ENCODE results near the gene ILK. TPM values are rescaled to one million over a fixed set of nuclear protein-coding genes. Genes with fewer than 3 reads are reported as not detected.

The ILK gene
- total RNA-seq, result 10 to 100 TPM; 66.1 to 68.0 TPM

GRCh38 chr11:6603287-6604080 is at the start of gene ILK, which contains the start of gene RRP8:
Gene ILK, plus strand, starts transcription at chr11:6603774. Its CDS starts 498 bp downstream, at chr11:6604272.
Gene RRP8, minus strand, starts transcription at chr11:6603616. Its CDS starts 114 bp downstream, at chr11:6603502.
- Mint-ChIP-seq H3K9me3 (no peaks in the 10 kb centered on the region), H3K27ac (no peak within 1 kb of the TSS)

GRCh38 chr11:6554828-6555706 is 48.5 kb upstream of the ILK start:
- no peak for DNase-seq
- no peaks in the 10 kb centered on the region for H3K4me1 Mint-ChIP-seq
- H3K9me3 Mint-ChIP-seq, result no peaks in the 10 kb centered on the region
- H3K27ac Mint-ChIP-seq, result no peak overlapping the region
- no peak overlapping the region for H3K4me3 Mint-ChIP-seq
- no peaks in the 10 kb centered on the region for H3K27me3 Mint-ChIP-seq
- H3K36me3 Mint-ChIP-seq, result no peaks in the 10 kb centered on the region

More at GRCh38 chr11:6603287-6604080, at the start of gene ILK, which contains the start of gene RRP8:
- Mint-ChIP-seq H3K36me3 (peaks cover 31% of the 10 kb centered on the region), H3K4me1 (peaks cover 36% of the 10 kb centered on the region), H3K4me3 (no peak within 1 kb of the TSS), H3K27me3 (no peaks in the 10 kb centered on the region)
- peak; percentile 89 for DNase-seq

GRCh38 chr11:6556139-6556949 is 47.2 kb upstream of the ILK start:
- no peaks in the 10 kb centered on the region for H3K4me1 Mint-ChIP-seq
- DNase-seq, result no peak
- H3K36me3 Mint-ChIP-seq, result no peaks in the 10 kb centered on the region
- H3K27ac Mint-ChIP-seq, result no peak overlapping the region
- H3K4me3 Mint-ChIP-seq, result no peak overlapping the region
- H3K27me3 Mint-ChIP-seq, result no peaks in the 10 kb centered on the region
- no peaks in the 10 kb centered on the region for H3K9me3 Mint-ChIP-seq

- no peak for DNase-seq
- Mint-ChIP-seq H3K36me3 (no peaks in the 10 kb centered on the region), H3K4me3 (no peak overlapping the region), H3K27ac (no peak overlapping the region), H3K4me1 (no peaks in the 10 kb centered on the region), H3K9me3 (no peaks in the 10 kb centered on the region), H3K27me3 (no peaks in the 10 kb centered on the region)
Measured at GRCh38 chr11:6557063-6557462, 46.5 kb upstream of the ILK start.

- Mint-ChIP-seq H3K4me1 (no peaks in the 10 kb centered on the region), H3K27ac (no peak overlapping the region), H3K9me3 (no peaks in the 10 kb centered on the region), H3K36me3 (no peaks in the 10 kb centered on the region), H3K4me3 (no peak overlapping the region), H3K27me3 (no peaks in the 10 kb centered on the region)
- no peak for DNase-seq
Measured at GRCh38 chr11:6557761-6558674, 45.6 kb upstream of the ILK start.

- Mint-ChIP-seq H3K4me3 (no peak overlapping the region), H3K27ac (no peak overlapping the region), H3K27me3 (no peaks in the 10 kb centered on the region), H3K4me1 (no peaks in the 10 kb centered on the region), H3K9me3 (no peaks in the 10 kb centered on the region), H3K36me3 (no peaks in the 10 kb centered on the region)
- no peak for DNase-seq
Measured at GRCh38 chr11:6559369-6559768, 44.2 kb upstream of the ILK start.

GRCh38 chr11:6561288-6561687 is 42.3 kb upstream of the ILK start:
- Mint-ChIP-seq H3K36me3 (peaks cover 2% of the 10 kb centered on the region), H3K27ac (no peak overlapping the region), H3K4me1 (no peaks in the 10 kb centered on the region), H3K9me3 (no peaks in the 10 kb centered on the region), H3K27me3 (no peaks in the 10 kb centered on the region), H3K4me3 (no peak overlapping the region)
- no peak for DNase-seq

- Mint-ChIP-seq H3K27ac (no peak overlapping the region), H3K36me3 (peaks cover 2% of the 10 kb centered on the region), H3K4me3 (no peak overlapping the region), H3K9me3 (no peaks in the 10 kb centered on the region), H3K27me3 (no peaks in the 10 kb centered on the region), H3K4me1 (no peaks in the 10 kb centered on the region)
- DNase-seq, result no peak
Measured at GRCh38 chr11:6563121-6563619, 40.4 kb upstream of the ILK start.

- H3K9me3 Mint-ChIP-seq, result no peaks in the 10 kb centered on the region
- H3K4me1 Mint-ChIP-seq, result no peaks in the 10 kb centered on the region
- peaks cover 2% of the 10 kb centered on the region for H3K36me3 Mint-ChIP-seq
- H3K27me3 Mint-ChIP-seq, result no peaks in the 10 kb centered on the region
- DNase-seq, result no peak
- H3K27ac Mint-ChIP-seq, result no peak overlapping the region
- H3K4me3 Mint-ChIP-seq, result no peak overlapping the region
Measured at GRCh38 chr11:6563667-6564066, 39.9 kb upstream of the ILK start.

GRCh38 chr11:6565325-6565724 is 38.2 kb upstream of the ILK start:
- H3K27me3 Mint-ChIP-seq, result no peaks in the 10 kb centered on the region
- H3K4me1 Mint-ChIP-seq, result no peaks in the 10 kb centered on the region
- H3K27ac Mint-ChIP-seq, result no peak overlapping the region
- H3K9me3 Mint-ChIP-seq, result no peaks in the 10 kb centered on the region
- peaks cover 8% of the 10 kb centered on the region for H3K36me3 Mint-ChIP-seq
- DNase-seq, result no peak
- H3K4me3 Mint-ChIP-seq, result no peak overlapping the region

- H3K27ac Mint-ChIP-seq, result no peak overlapping the region
- H3K4me3 Mint-ChIP-seq, result no peak overlapping the region
- H3K9me3 Mint-ChIP-seq, result no peaks in the 10 kb centered on the region
- H3K4me1 Mint-ChIP-seq, result no peaks in the 10 kb centered on the region
- no peak for DNase-seq
- H3K27me3 Mint-ChIP-seq, result no peaks in the 10 kb centered on the region
- H3K36me3 Mint-ChIP-seq, result peaks cover 9% of the 10 kb centered on the region
Measured at GRCh38 chr11:6565988-6566703, 37.4 kb upstream of the ILK start.

- Mint-ChIP-seq H3K27ac (no peak overlapping the region), H3K4me1 (no peaks in the 10 kb centered on the region), H3K36me3 (peaks cover 14% of the 10 kb centered on the region), H3K27me3 (no peaks in the 10 kb centered on the region), H3K4me3 (no peak overlapping the region), H3K9me3 (no peaks in the 10 kb centered on the region)
- DNase-seq, result no peak
Measured at GRCh38 chr11:6566704-6567370, 36.7 kb upstream of the ILK start.

- H3K4me3 Mint-ChIP-seq, result no peak overlapping the region
Measured at GRCh38 chr11:6567371-6567745, 36.2 kb upstream of the ILK start.

More at GRCh38 chr11:6567371-6567745, 36.2 kb upstream of the ILK start:
- Mint-ChIP-seq H3K36me3 (peaks cover 15% of the 10 kb centered on the region), H3K9me3 (no peaks in the 10 kb centered on the region), H3K27me3 (no peaks in the 10 kb centered on the region), H3K27ac (no peak overlapping the region), H3K4me1 (no peaks in the 10 kb centered on the region)
- no peak for DNase-seq

All from activated naive CD8-positive, alpha-beta T cell treated with anti-CD3 and anti-CD28 coated beads for 36 hours (primary cell).